ENCODE results near the gene CMIP. TPM values are rescaled to one million over a fixed set of nuclear protein-coding genes. Genes with fewer than 3 reads are reported as not detected.

CMIP gene
- total RNA-seq, 1 donor from 2014 or later = 6.6 TPM

GRCh38 chr16:81611721-81612120, 167.1 kb downstream of the CMIP start:
- no peaks in the 10 kb centered on the region for H3K27me3 ChIP-seq
- no peak overlapping the region for H3K27ac ChIP-seq
- no peak overlapping the region for H2AFZ ChIP-seq (replicated peaks)
- H3K4me2 ChIP-seq = no peak overlapping the region
- no peaks in the 10 kb centered on the region for H3K36me3 ChIP-seq
- no peak for DNase-seq (ENCODE audit: low spot score)
- H3K4me1 Mint-ChIP-seq = peaks cover 40% of the 10 kb centered on the region
- no peaks in the 10 kb centered on the region for H3F3A ChIP-seq (ENCODE audit: low read depth)
- H3K9me3 ChIP-seq (ENCODE audit: low read depth) = no peaks in the 10 kb centered on the region
- no peaks in the 10 kb centered on the region for H3K9me3 Mint-ChIP-seq
- H3K4me1 ChIP-seq = peaks cover 7% of the 10 kb centered on the region
- no peak for TF ChIP-seq EZH2 (IDR thresholded peaks at IDR 0.05)
- no peak for TF ChIP-seq EZH2phosphoT487 (IDR thresholded peaks at IDR 0.05)
- TF ChIP-seq CTCF (IDR thresholded peaks at IDR 0.05) = no peak
- H4K20me1 ChIP-seq (ENCODE audit: low read depth) = peaks cover 48% of the 10 kb centered on the region
- peak overlapping the region; percentile 9 for H3K27ac Mint-ChIP-seq
- no peak overlapping the region for H3K4me3 Mint-ChIP-seq
- H3K27me3 Mint-ChIP-seq (ENCODE audit: insufficient read depth, low read depth) = peaks cover 1% of the 10 kb centered on the region
- peak overlapping the region; percentile 27 for H3K9ac ChIP-seq
- peaks cover 5% of the 10 kb centered on the region for H3K36me3 Mint-ChIP-seq
- H3K4me3 ChIP-seq = no peak overlapping the region
- H3K79me2 ChIP-seq (ENCODE audit: low read depth) = no peaks in the 10 kb centered on the region

GRCh38 chr16:81612351-81613163, 167.9 kb downstream of the CMIP start:
- Histone ChIP-seq H3F3A (ENCODE audit: low read depth) (no peaks in the 10 kb centered on the region), H3K4me1 (peaks cover 7% of the 10 kb centered on the region), H2AFZ (replicated peaks) (no peak overlapping the region), H3K4me3 (no peak overlapping the region), H3K79me2 (ENCODE audit: low read depth) (no peaks in the 10 kb centered on the region), H3K27ac (no peak overlapping the region), H3K9ac (no peak overlapping the region), H3K27me3 (no peaks in the 10 kb centered on the region), H3K36me3 (no peaks in the 10 kb centered on the region), H3K4me2 (no peak overlapping the region), H4K20me1 (ENCODE audit: low read depth) (peaks cover 44% of the 10 kb centered on the region), H3K9me3 (ENCODE audit: low read depth) (no peaks in the 10 kb centered on the region)
- Mint-ChIP-seq H3K4me3 (no peak overlapping the region), H3K36me3 (peaks cover 11% of the 10 kb centered on the region), H3K27me3 (ENCODE audit: insufficient read depth, low read depth) (peaks cover 3% of the 10 kb centered on the region), H3K27ac (no peak overlapping the region), H3K9me3 (peaks cover under 1% of the 10 kb centered on the region), H3K4me1 (peaks cover 39% of the 10 kb centered on the region)
- no peak for DNase-seq (ENCODE audit: low spot score)
- TF ChIP-seq EZH2phosphoT487 (IDR thresholded peaks at IDR 0.05) (no peak), CTCF (IDR thresholded peaks at IDR 0.05) (no peak), EZH2 (IDR thresholded peaks at IDR 0.05) (no peak)

GRCh38 chr16:81614171-81614570, 169.6 kb downstream of the CMIP start:
- H3K9me3 ChIP-seq (ENCODE audit: low read depth) = no peaks in the 10 kb centered on the region
- no peak overlapping the region for H3K4me2 ChIP-seq
- no peak overlapping the region for H3K27ac Mint-ChIP-seq
- peaks cover 26% of the 10 kb centered on the region for H3K4me1 Mint-ChIP-seq
- DNase-seq (ENCODE audit: low spot score) = no peak
- no peak overlapping the region for H3K27ac ChIP-seq
- no peak overlapping the region for H3K4me3 Mint-ChIP-seq
- H3K36me3 ChIP-seq = no peaks in the 10 kb centered on the region
- TF ChIP-seq EZH2 (IDR thresholded peaks at IDR 0.05) (no peak), EZH2phosphoT487 (IDR thresholded peaks at IDR 0.05) (no peak), CTCF (IDR thresholded peaks at IDR 0.05) (no peak)
- H4K20me1 ChIP-seq (ENCODE audit: low read depth) = peaks cover 51% of the 10 kb centered on the region
- H3K4me1 ChIP-seq = peaks cover 16% of the 10 kb centered on the region
- peaks cover 5% of the 10 kb centered on the region for H3K27me3 Mint-ChIP-seq (ENCODE audit: insufficient read depth, low read depth)
- H3K36me3 Mint-ChIP-seq = peaks cover 14% of the 10 kb centered on the region
- H3F3A ChIP-seq (ENCODE audit: low read depth) = peaks cover 5% of the 10 kb centered on the region
- no peak overlapping the region for H3K4me3 ChIP-seq
- H3K9ac ChIP-seq = no peak overlapping the region
- no peaks in the 10 kb centered on the region for H3K27me3 ChIP-seq
- no peaks in the 10 kb centered on the region for H3K79me2 ChIP-seq (ENCODE audit: low read depth)
- H2AFZ ChIP-seq (replicated peaks) = no peak overlapping the region
- peaks cover 10% of the 10 kb centered on the region for H3K9me3 Mint-ChIP-seq

All from neural progenitor cell (in vitro differentiated cells).